CD14-positive monocyte (primary cell): ENCODE measurements around the gene LNP1. TPM values are rescaled to one million over a fixed set of nuclear protein-coding genes. Genes with fewer than 3 reads are reported as not detected.
A peak's percentile ranks its signal among the peaks of the same experiment; 100 is the strongest.

Source experiments
- DNase-seq, 3 donors: peaks; one replicate each; pipeline ENCODE4 v3.0.0-alpha.2; 2011 to 2022
- H2AFZ ChIP-seq: 2 replicates; pipeline ENCODE4 v1.6.0; 2012; ENCODE audit warnings: mild to moderate bottlenecking, low read depth, low read length, inconsistent platforms; ENCODE audit not compliant: insufficient read depth, poor library complexity, severe bottlenecking
- H3K27ac ChIP-seq, 2 donors: 1 replicate in 1 of 2; 2 replicates in 1 of 2; pipeline ENCODE4 v1.5.1; 2012 to 2013; ENCODE audit warnings: low read length in 2 of 2, control low read depth in 1 of 2, inconsistent platforms in 1 of 2, low read depth in 1 of 2, mild to moderate bottlenecking in 1 of 2
- H3K27me3 ChIP-seq, 2 donors: one replicate each; pipeline versions ENCODE4 v1.6.0 to v1.6.1; 2011 to 2013; ENCODE audit warnings: low read length in 2 of 2; ENCODE audit not compliant: control insufficient read depth in 2 of 2, insufficient read depth in 2 of 2
- H3K36me3 ChIP-seq, 2 donors: replicated peaks in 1 of 2; 1 replicate in 1 of 2; 2 replicates in 1 of 2; pipeline versions ENCODE4 v1.5.1 to v1.6.1; 2012 to 2013; ENCODE audit warnings: low read length in 2 of 2, control low read depth in 1 of 2, inconsistent platforms in 1 of 2, mild to moderate bottlenecking in 1 of 2; ENCODE audit not compliant: insufficient read depth in 2 of 2, control insufficient read depth in 1 of 2
- H3K4me1 ChIP-seq, 2 donors: 1 replicate in 1 of 2; 2 replicates in 1 of 2; pipeline versions ENCODE4 v1.5.1 to v1.6.1; 2012 to 2013; ENCODE audit warnings: low read length in 2 of 2, control low read depth in 1 of 2, inconsistent platforms in 1 of 2, mild to moderate bottlenecking in 1 of 2, moderate library complexity in 1 of 2; ENCODE audit not compliant: insufficient read depth in 2 of 2, control insufficient read depth in 1 of 2
- H3K4me2 ChIP-seq: replicated peaks from 2 replicates; pipeline ENCODE3; 2012; ENCODE audit warnings: low read length, moderate library complexity, mild to moderate bottlenecking; ENCODE audit not compliant: poor library complexity, severe bottlenecking; ENCODE audit errors: extremely low read depth
- H3K4me3 ChIP-seq, 3 experiments: fragments of 200-600 bp in 1 of 3; sonication (generic) in 1 of 3; replicated peaks in 1 of 3; 1 replicate in 2 of 3; 2 replicates in 1 of 3; pipeline ENCODE4 v1.5.1; 2011 to 2013; ENCODE audit warnings: low read length in 3 of 3, mild to moderate bottlenecking in 3 of 3, control low read depth in 2 of 3, low read depth in 2 of 3, inconsistent platforms in 1 of 3, moderate library complexity in 1 of 3
- H3K79me2 ChIP-seq: 2 replicates; pipeline ENCODE4 v1.6.0; 2012; ENCODE audit warnings: mild to moderate bottlenecking, control low read depth, inconsistent platforms, low read length, moderate library complexity; ENCODE audit not compliant: insufficient read depth
- H3K9ac ChIP-seq: 2 replicates; pipeline ENCODE4 v1.6.0; 2017; ENCODE audit warnings: low read length, mild to moderate bottlenecking; ENCODE audit not compliant: insufficient read depth, poor library complexity, severe bottlenecking
- H3K9me3 ChIP-seq, 2 donors: replicated peaks in 1 of 2; 1 replicate in 1 of 2; 2 replicates in 1 of 2; pipeline versions ENCODE4 v1.5.1 to v1.6.1; 2012 to 2013; ENCODE audit warnings: low read length in 2 of 2, control low read depth in 1 of 2; ENCODE audit not compliant: control insufficient read depth in 1 of 2, insufficient read depth in 1 of 2
- H4K20me1 ChIP-seq: 2 replicates; pipeline ENCODE4 v1.6.0; 2012; ENCODE audit warnings: mild to moderate bottlenecking, low read length, control low read depth, moderate library complexity; ENCODE audit not compliant: insufficient read depth
- H3K27ac Mint-ChIP-seq, 7 donors: one replicate each; pipeline ENCODE4 v1.8.0; 2020; ENCODE audit warnings: mild to moderate bottlenecking in 7 of 7, mixed read lengths in 7 of 7, moderate library complexity in 6 of 7, inconsistent platforms in 2 of 7
- H3K27me3 Mint-ChIP-seq, 3 donors: one replicate each; pipeline ENCODE4 v1.8.0; 2021 to 2022; ENCODE audit warnings: low read depth in 3 of 3, mild to moderate bottlenecking in 3 of 3, mixed read lengths in 3 of 3, moderate library complexity in 3 of 3, inconsistent platforms in 1 of 3
- H3K36me3 Mint-ChIP-seq, 2 donors: one replicate each; pipeline ENCODE4 v1.8.0; 2020; ENCODE audit warnings: mixed read lengths in 2 of 2, inconsistent platforms in 1 of 2, mild to moderate bottlenecking in 1 of 2
- H3K4me1 Mint-ChIP-seq: one replicate; pipeline ENCODE4 v1.8.0; 2020; ENCODE audit warnings: mild to moderate bottlenecking, mixed read lengths
- H3K4me3 Mint-ChIP-seq, 2 donors: one replicate each; pipeline ENCODE4 v1.8.0; 2020; ENCODE audit warnings: mild to moderate bottlenecking in 2 of 2, mixed read lengths in 2 of 2, moderate library complexity in 1 of 2
- H3K9me3 Mint-ChIP-seq, 7 donors: one replicate each; pipeline ENCODE4 v1.8.0; 2020 to 2022; ENCODE audit warnings: mixed read lengths in 7 of 7, mild to moderate bottlenecking in 6 of 7, moderate library complexity in 6 of 7, inconsistent platforms in 2 of 7
- WGBS: methylation state at CpG from one replicate; pipeline ENCODE4 v1.1.5; 2013; ENCODE audit warnings: missing lambda C conversion rate; ENCODE audit not compliant: insufficient coverage; 5-methylcytosine and 5-hydroxymethylcytosine counted together
- intact Hi-C, 2 donors: fragments of 100-400 bp; cut with micrococcal nuclease; formaldehyde crosslinking; loops; one replicate each; pipeline versions ENCODE4 v1.15.0 to v1.15.1; 2023
- polyA plus RNA-seq, 3 donors: library from polyadenylated mRNA; depleted of rRNA in 1 of 3; unstranded in 2 of 3; stranded (reverse) in 1 of 3; fragments of 300-500 nt in 2 of 3; fragments of >200 nt in 1 of 3; fragmentation: Illumina TruSeq in 2 of 3; gene quantifications; 1 replicate in 2 of 3; 2 replicates in 1 of 3; pipeline ENCODE4 v1.2.3, GENCODE V29; 2012 to 2021
- TF ChIP-seq, protein P1 (sequence below): fragments of 200-600 bp; IDR thresholded peaks from one replicate; pipeline ENCODE4 v1.8.0; 2022; ENCODE audit warnings: antibody characterized with exemption, mild to moderate bottlenecking

The LNP1 gene
- polyA plus RNA-seq, 3 donors = 0.07 to 0.26 (median 0.08) TPM

DNA sequence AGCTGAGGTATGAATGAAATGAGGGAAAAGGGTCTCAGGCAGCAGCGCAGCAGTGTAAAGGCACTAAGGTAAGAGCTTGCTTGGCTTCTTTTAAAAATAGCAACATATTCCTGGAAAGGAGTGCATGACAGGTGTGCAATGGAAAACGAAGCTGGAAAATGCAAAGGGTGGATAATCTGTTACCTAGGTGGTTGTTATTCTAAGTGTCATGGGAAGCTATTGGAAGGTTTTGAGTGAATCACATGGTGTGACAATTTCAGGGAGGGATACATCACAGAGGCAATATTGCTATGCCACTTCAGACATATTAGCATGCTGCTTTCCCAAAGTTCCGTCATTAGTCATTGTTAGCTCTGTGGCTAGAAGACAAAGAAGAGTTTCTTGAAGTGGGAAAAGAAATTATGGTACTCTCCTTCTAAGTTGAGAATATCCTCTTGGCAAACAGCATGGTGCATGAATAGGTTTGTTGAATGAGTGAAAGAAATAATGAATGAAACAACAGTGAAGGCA, 62.4 kb downstream of the LNP1 start:
- Histone ChIP-seq H3K9me3 (no peaks in the 10 kb centered on the region), H3K4me2 (no peak overlapping the region), H3K27me3 (no peaks in the 10 kb centered on the region), H4K20me1 (no peaks in the 10 kb centered on the region), H3K9ac (no peak overlapping the region), H3K36me3 (no peaks in the 10 kb centered on the region), H3K4me1 (peaks cover 14 to 17% of the 10 kb centered on the region in 2 donors), H2AFZ (no peak overlapping the region), H3K27ac (no peak overlapping the region), H3K79me2 (no peaks in the 10 kb centered on the region), H3K4me3 (no peak overlapping the region)
- Mint-ChIP-seq H3K9me3 (peaks cover 2 to 9% (median 3%) of the 10 kb centered on the region in 7 donors), H3K4me1 (peaks cover 18% of the 10 kb centered on the region), H3K27me3 (no peaks in the 10 kb centered on the region), H3K4me3 (no peak overlapping the region), H3K36me3 (no peaks in the 10 kb centered on the region), H3K27ac (no peak overlapping the region)
- 100% methylated on average over 1 of the region's 3 CpGs for WGBS
- intact Hi-C loops = loop anchor here in 1 of 2 donors (5.0 kb wide), 1 partner anchor 129 kb away; no protein-coding TSS in a partner anchor
- no peak for DNase-seq
- TF ChIP-seq, protein P1, sequence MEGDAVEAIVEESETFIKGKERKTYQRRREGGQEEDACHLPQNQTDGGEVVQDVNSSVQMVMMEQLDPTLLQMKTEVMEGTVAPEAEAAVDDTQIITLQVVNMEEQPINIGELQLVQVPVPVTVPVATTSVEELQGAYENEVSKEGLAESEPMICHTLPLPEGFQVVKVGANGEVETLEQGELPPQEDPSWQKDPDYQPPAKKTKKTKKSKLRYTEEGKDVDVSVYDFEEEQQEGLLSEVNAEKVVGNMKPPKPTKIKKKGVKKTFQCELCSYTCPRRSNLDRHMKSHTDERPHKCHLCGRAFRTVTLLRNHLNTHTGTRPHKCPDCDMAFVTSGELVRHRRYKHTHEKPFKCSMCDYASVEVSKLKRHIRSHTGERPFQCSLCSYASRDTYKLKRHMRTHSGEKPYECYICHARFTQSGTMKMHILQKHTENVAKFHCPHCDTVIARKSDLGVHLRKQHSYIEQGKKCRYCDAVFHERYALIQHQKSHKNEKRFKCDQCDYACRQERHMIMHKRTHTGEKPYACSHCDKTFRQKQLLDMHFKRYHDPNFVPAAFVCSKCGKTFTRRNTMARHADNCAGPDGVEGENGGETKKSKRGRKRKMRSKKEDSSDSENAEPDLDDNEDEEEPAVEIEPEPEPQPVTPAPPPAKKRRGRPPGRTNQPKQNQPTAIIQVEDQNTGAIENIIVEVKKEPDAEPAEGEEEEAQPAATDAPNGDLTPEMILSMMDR = no peak

DNA sequence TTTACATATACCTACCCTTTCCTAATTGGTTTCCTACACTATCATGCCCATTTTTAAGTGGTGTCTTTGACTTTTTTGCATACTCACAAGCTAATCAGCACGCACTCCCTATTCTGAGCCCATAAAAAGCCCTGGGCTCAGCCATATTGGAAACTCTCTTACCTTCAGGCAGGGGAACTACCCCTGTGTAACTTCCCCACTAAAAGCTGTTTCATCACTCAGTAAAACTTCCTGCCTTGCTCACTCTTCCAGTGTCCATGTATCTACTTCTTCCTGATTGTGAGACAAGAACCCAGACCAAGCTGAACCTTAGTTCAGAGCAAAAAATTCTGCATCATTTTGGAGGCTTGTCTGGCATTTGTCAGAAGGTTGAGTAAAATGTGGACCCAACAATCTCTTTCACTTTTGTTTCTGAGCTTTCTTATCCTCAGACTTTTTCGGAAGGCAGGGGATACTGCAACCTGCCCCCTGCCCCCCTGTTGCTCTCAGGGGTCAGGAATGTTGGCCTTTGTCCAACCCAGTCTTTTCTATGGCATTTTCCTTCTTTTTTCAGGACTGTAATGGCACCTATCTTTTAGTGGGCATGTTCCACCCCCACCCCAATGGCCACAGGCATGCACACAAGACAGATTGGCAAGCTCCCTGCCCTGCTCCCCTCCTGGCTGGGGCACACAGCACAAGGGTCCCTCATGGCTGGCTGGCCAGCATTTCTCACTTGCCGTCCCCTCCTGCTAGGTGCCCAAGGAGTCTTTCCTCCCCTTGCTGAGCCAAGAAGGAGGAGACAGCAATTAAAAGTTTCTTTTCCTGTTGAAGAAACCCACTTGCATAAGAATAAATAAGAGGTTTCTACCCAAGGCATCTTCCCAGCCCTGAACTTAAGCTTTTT, 64.8 kb downstream of the LNP1 start:
- Histone ChIP-seq H3K27me3 (no peaks in the 10 kb centered on the region), H3K9ac (peak overlapping the region; percentile 38), H3K4me1 (peaks cover 14 to 17% of the 10 kb centered on the region in 2 donors), H4K20me1 (no peaks in the 10 kb centered on the region), H3K36me3 (no peaks in the 10 kb centered on the region), H3K79me2 (no peaks in the 10 kb centered on the region), H3K4me3 (peak overlapping the region in 1 of 3 experiments; percentile 31), H2AFZ (peak overlapping the region; percentile 62), H3K4me2 (peak overlapping the region; percentile 51), H3K27ac (peak overlapping the region; percentile 8 to 71), H3K9me3 (peaks cover 7 to 8% of the 10 kb centered on the region in 2 donors)
- peak; percentile 52 to 84 (median 69) for DNase-seq
- Mint-ChIP-seq H3K4me1 (peaks cover 18% of the 10 kb centered on the region), H3K27ac (peak overlapping the region; percentile 39 to 84 (median 66)), H3K27me3 (peaks cover 0 to 1% (median 0%) of the 10 kb centered on the region in 3 donors), H3K9me3 (peaks cover 14 to 23% (median 18%) of the 10 kb centered on the region in 7 donors), H3K36me3 (peaks cover 0 to 4% of the 10 kb centered on the region in 2 donors), H3K4me3 (peak overlapping the region in 1 of 2 donors; percentile 54)
- 59% methylated on average over 3 of the region's 3 CpGs for WGBS
- TF ChIP-seq, protein P1 = no peak
- intact Hi-C loops = no loop called here
